ENCODE results near the gene AQP11.
"Not testable (repeated sequence)": the region's sequence is repeated elsewhere in the genome, so short reads cannot be mapped to it uniquely, and the experiment has no call there.

AQP11 gene
- 0 to 0.67 (median 0.20) reads per million in 9 experiments for total RNA-seq

DNA sequence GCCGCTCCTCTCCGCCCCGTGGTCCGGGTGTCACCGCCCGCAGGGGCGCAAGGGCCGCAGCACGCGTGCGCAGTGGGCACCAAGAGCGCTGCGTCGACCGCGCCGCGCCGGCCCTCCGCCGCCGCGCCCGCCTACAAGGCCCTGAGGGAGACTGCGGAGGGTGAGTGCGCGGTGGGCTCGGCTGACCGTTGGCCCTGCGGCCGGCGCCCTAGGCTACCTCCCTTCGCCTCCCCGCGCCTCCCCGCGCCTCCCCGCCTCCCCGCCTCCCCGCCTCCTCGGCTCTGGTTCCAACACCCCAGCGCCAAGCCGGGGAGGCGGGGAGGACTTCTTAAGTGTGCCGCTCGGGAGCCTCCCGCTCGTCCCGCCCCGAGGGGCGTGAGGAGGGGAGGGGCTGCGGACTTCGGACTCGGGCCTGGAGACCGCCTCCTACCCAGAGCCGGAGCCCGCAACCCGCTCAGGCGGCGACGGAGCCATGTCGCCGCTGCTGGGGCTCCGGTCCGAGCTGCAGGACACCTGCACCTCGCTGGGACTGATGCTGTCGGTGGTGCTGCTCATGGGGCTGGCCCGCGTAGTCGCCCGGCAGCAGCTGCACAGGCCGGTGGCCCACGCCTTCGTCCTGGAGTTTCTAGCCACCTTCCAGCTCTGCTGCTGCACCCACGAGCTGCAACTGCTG, at the start of gene AQP11:
Gene AQP11 (plus strand): TSS at position 433 of the 673 bp plus-strand sequence. CDS start 40 bp downstream, at position 473.
- H3K4me3 Mint-ChIP-seq, result peak within 1 kb of the TSS; percentile 88 to 91
- peak within 1 kb of the TSS; percentile 55 to 71 for H3K27ac Mint-ChIP-seq
- DNase-seq (peak; percentile 11 to 36 (median 11)), ATAC-seq (replicated peaks) (peak; percentile 71)
- no peaks in the 10 kb centered on the region for H3K9me3 Mint-ChIP-seq
- peaks cover 15 to 17% of the 10 kb centered on the region in 2 donors for H3K4me1 Mint-ChIP-seq (ENCODE audit: low read depth in 2 of 2)
- peaks cover 9% of the 10 kb centered on the region for H3K36me3 Mint-ChIP-seq (ENCODE audit: insufficient read depth)
- peaks cover 22 to 27% of the 10 kb centered on the region in 2 donors for H3K27me3 Mint-ChIP-seq

- DNase-seq (no peak), ATAC-seq (replicated peaks) (no peak)
- no peak overlapping the region for H3K4me3 Mint-ChIP-seq
- no peaks in the 10 kb centered on the region for H3K27me3 Mint-ChIP-seq
- no peak overlapping the region for H3K27ac Mint-ChIP-seq
- H3K9me3 Mint-ChIP-seq, result no peaks in the 10 kb centered on the region
- no peaks in the 10 kb centered on the region for H3K4me1 Mint-ChIP-seq (ENCODE audit: low read depth in 2 of 2)
- H3K36me3 Mint-ChIP-seq (ENCODE audit: insufficient read depth), result no peaks in the 10 kb centered on the region
Observed at GRCh38 chr11:77542296-77542695, 47.5 kb upstream of the AQP11 start.

- Mint-ChIP-seq H3K36me3 (ENCODE audit: insufficient read depth) (no peaks in the 10 kb centered on the region), H3K27me3 (no peaks in the 10 kb centered on the region), H3K4me3 (no peak overlapping the region), H3K9me3 (no peaks in the 10 kb centered on the region), H3K27ac (no peak overlapping the region), H3K4me1 (ENCODE audit: low read depth in 2 of 2) (peaks cover 4 to 7% of the 10 kb centered on the region in 2 donors)
- no peak for ATAC-seq (replicated peaks)
- no peak for DNase-seq
Observed at GRCh38 chr11:77547047-77547836, 42.5 kb upstream of the AQP11 start.

GRCh38 chr11:77547863-77548551, 41.7 kb upstream of the AQP11 start:
- Mint-ChIP-seq H3K36me3 (ENCODE audit: insufficient read depth) (no peaks in the 10 kb centered on the region), H3K9me3 (no peaks in the 10 kb centered on the region), H3K4me1 (ENCODE audit: low read depth in 2 of 2) (peaks cover 4 to 7% of the 10 kb centered on the region in 2 donors), H3K4me3 (no peak overlapping the region), H3K27ac (no peak overlapping the region), H3K27me3 (no peaks in the 10 kb centered on the region)
- ATAC-seq (replicated peaks), result no peak
- DNase-seq, result peak; percentile 14 to 19 (median 17)

DNA sequence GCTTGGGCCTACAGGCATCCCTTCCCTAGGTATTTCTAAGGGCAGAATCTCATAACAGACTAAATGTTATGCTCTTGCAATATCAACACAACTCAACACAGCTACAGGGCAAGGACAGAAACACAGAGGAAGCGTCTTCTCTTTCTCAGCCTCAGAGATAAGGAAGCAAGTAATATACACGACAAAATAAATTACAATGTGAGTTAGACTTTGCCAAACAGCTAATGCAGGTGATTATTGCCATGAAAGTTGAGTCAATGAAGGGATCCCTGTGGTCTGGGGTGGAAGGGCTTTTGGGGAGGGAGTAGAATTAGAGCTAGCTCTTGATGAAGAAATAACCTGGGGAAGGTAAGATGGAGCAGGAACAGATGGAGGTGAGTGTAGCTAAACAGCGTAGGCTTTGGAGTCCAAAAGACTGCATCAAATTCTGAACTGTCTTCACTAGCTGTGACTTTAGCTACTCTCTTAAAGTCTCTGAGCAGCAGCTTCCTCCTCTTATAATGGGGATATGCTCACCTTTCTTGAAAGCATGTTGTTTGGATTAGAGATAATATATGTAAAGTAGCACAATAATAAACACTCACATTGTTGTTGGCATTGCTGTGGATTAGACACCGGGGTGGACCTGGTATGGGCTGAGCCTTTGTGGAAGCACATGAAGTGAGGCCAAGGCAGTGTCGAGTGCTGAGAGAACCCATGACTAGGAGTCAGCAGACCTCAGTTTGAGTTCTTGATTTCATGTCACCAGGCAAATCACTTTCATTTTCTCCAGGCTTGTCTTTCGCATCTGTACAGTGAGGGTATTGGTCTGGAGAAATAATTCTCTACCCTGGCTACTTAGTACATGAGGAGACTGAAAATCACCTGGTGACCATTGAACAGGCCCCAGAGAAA, 41.0 kb upstream of the AQP11 start:
- no peaks in the 10 kb centered on the region for H3K9me3 Mint-ChIP-seq
- no peaks in the 10 kb centered on the region for H3K27me3 Mint-ChIP-seq
- no peaks in the 10 kb centered on the region for H3K36me3 Mint-ChIP-seq (ENCODE audit: insufficient read depth)
- ATAC-seq (replicated peaks) (no peak), DNase-seq (no peak)
- no peak overlapping the region for H3K27ac Mint-ChIP-seq
- H3K4me3 Mint-ChIP-seq, result no peak overlapping the region
- H3K4me1 Mint-ChIP-seq (ENCODE audit: low read depth in 2 of 2), result peaks cover 4 to 7% of the 10 kb centered on the region in 2 donors

- not testable (repeated sequence) for H3K4me3 Mint-ChIP-seq; H3K9me3 Mint-ChIP-seq; ATAC-seq (replicated peaks); H3K36me3 Mint-ChIP-seq (ENCODE audit: insufficient read depth); H3K4me1 Mint-ChIP-seq (ENCODE audit: low read depth in 2 of 2); DNase-seq; H3K27me3 Mint-ChIP-seq; H3K27ac Mint-ChIP-seq
Observed at GRCh38 chr11:77551426-77551825, 38.3 kb upstream of the AQP11 start.

DNA sequence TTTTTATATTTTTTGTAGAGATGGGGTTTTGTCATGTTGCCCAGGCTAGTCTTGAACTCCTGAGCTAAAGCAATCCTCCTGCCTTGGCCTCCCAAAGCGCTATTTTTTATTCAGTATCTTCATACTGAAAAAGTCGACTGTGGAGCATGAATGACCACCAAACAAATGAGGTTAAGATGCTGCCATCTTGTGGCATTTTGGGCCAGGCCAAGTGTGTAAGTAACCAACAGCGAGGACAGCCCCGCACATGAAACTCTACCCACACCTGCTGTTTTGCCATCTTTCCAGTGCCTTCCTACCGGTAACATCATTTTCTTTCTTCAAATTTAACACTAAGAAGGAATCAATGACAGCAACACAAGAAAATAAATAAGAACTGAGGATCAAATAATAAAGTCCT, 32.2 kb upstream of the AQP11 start:
- Mint-ChIP-seq H3K36me3 (ENCODE audit: insufficient read depth) (no peaks in the 10 kb centered on the region), H3K27ac (no peak overlapping the region), H3K4me3 (no peak overlapping the region), H3K9me3 (peaks cover 0 to 3% of the 10 kb centered on the region in 2 donors), H3K27me3 (peaks cover 0 to 16% of the 10 kb centered on the region in 2 donors), H3K4me1 (ENCODE audit: low read depth in 2 of 2) (no peaks in the 10 kb centered on the region)
- ATAC-seq (replicated peaks) (no peak), DNase-seq (no peak)

- H3K4me3 Mint-ChIP-seq, result no peak overlapping the region
- peaks cover 0 to 3% of the 10 kb centered on the region in 2 donors for H3K9me3 Mint-ChIP-seq
- no peaks in the 10 kb centered on the region for H3K36me3 Mint-ChIP-seq (ENCODE audit: insufficient read depth)
- H3K27me3 Mint-ChIP-seq, result peaks cover 0 to 16% of the 10 kb centered on the region in 2 donors
- no peak overlapping the region for H3K27ac Mint-ChIP-seq
- no peaks in the 10 kb centered on the region for H3K4me1 Mint-ChIP-seq (ENCODE audit: low read depth in 2 of 2)
- no peak for ATAC-seq (replicated peaks)
- no peak for DNase-seq
Observed at GRCh38 chr11:77558380-77558779, 31.4 kb upstream of the AQP11 start.

DNA sequence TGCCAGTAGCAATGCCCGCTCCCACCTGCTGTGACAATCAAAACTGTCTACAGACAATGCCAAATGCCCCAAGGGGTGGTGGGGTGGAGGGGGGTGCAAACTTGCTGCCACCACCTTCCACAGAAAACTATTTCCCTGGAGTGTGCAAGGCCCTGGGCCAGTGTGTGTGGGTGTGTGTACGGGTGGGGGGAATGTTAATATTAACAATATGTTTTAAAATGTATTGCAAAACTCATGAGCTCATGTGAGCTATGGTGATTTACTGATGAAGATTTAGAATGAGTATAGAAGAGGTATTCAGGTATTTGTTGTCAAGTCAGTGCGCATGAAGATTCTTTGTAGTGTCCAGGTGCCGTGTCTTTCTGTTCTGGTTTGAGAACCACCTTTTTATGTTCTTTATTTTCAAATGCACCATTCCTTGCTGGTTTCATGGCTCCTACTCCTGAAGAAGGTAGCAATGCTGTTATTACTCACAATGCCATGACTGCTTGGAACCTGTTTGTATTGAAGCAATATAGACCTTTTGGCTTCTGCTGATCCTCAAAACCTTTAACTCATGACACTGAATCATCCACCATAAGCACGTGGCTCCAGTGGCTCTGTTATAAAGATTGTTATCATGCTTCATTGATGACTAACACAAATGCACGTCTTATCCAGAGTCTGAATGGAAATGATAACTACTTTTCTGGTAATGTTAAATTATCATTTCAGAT, 29.9 kb upstream of the AQP11 start:
- no peak for ATAC-seq (replicated peaks)
- no peaks in the 10 kb centered on the region for H3K4me1 Mint-ChIP-seq (ENCODE audit: low read depth in 2 of 2)
- no peak for DNase-seq
- no peak overlapping the region for H3K27ac Mint-ChIP-seq
- H3K9me3 Mint-ChIP-seq, result peaks cover 0 to 3% of the 10 kb centered on the region in 2 donors
- H3K36me3 Mint-ChIP-seq (ENCODE audit: insufficient read depth), result no peaks in the 10 kb centered on the region
- peaks cover 9 to 16% of the 10 kb centered on the region in 2 donors for H3K27me3 Mint-ChIP-seq
- H3K4me3 Mint-ChIP-seq, result no peak overlapping the region

GRCh38 chr11:77560605-77561004, 29.1 kb upstream of the AQP11 start:
- DNase-seq (no peak), ATAC-seq (replicated peaks) (no peak)
- no peaks in the 10 kb centered on the region for H3K9me3 Mint-ChIP-seq
- H3K4me3 Mint-ChIP-seq, result no peak overlapping the region
- H3K4me1 Mint-ChIP-seq (ENCODE audit: low read depth in 2 of 2), result no peaks in the 10 kb centered on the region
- H3K36me3 Mint-ChIP-seq (ENCODE audit: insufficient read depth), result no peaks in the 10 kb centered on the region
- no peak overlapping the region for H3K27ac Mint-ChIP-seq
- H3K27me3 Mint-ChIP-seq, result peaks cover 14 to 16% of the 10 kb centered on the region in 2 donors

DNA sequence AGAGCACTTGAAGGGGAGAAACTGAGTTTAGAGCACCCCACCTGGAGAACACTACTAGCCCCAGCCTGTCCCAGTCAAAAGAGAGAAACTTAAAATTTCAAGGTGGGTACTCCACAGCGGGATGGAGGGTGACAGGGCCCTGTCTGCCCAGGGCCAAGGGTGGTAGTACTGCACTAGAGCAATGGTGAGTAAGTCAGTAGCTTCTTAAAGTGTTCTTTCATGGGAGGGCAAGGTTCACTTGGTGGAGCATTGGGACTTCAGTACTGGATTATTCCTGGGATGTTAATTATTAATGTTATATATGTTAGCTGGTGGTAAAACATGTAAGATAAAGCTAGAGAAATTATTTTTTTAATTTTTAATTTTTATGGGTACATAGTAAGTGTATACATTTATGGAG, 28.5 kb upstream of the AQP11 start:
- DNase-seq (no peak), ATAC-seq (replicated peaks) (no peak)
- Mint-ChIP-seq H3K27ac (no peak overlapping the region), H3K4me3 (no peak overlapping the region), H3K9me3 (no peaks in the 10 kb centered on the region), H3K36me3 (ENCODE audit: insufficient read depth) (no peaks in the 10 kb centered on the region), H3K4me1 (ENCODE audit: low read depth in 2 of 2) (no peaks in the 10 kb centered on the region), H3K27me3 (peaks cover 14 to 16% of the 10 kb centered on the region in 2 donors)

- Mint-ChIP-seq H3K4me1 (ENCODE audit: low read depth in 2 of 2) (no peaks in the 10 kb centered on the region), H3K9me3 (no peaks in the 10 kb centered on the region), H3K27me3 (peaks cover 44 to 45% of the 10 kb centered on the region in 2 donors), H3K27ac (no peak overlapping the region), H3K4me3 (no peak overlapping the region), H3K36me3 (ENCODE audit: insufficient read depth) (no peaks in the 10 kb centered on the region)
- DNase-seq (no peak), ATAC-seq (replicated peaks) (no peak)
Observed at GRCh38 chr11:77568306-77568705, 21.4 kb upstream of the AQP11 start.

Data from effector memory CD8-positive, alpha-beta T cell (primary cell).